HEK293 (cell line): ENCODE measurements around the gene TSEN54.

ENCODE experiments used
- CTCF ChIA-PET: fragments of 350-600 bp; formaldehyde crosslinking; extraction: SDS; loops from one replicate; lab custom pipeline; 2021; ENCODE audit warnings: antibody characterized with exemption; lab: Yijun Ruan, JAX
- POLR2A ChIA-PET: fragments of 300-600 bp; formaldehyde crosslinking; extraction: SDS; loops from one replicate; lab custom pipeline; 2020; ENCODE audit warnings: antibody characterized with exemption, inconsistent platforms; lab: Yijun Ruan, JAX
- H3K27ac ChIP-seq: fragments of 200-500 bp; sonication (Bioruptor generic); 2 replicates; pipeline ENCODE4 v1.5.1; 2014; ENCODE audit warnings: low read depth, low read length, control low read depth, inconsistent platforms; ENCODE audit errors: extremely low read depth
- H3K36me3 ChIP-seq, 2 experiments: fragments of 200-500 bp in 1 of 2; sonication (Bioruptor generic) in 1 of 2; 1 replicate in 1 of 2; 2 replicates in 1 of 2; pipeline ENCODE4 v1.5.1; 2014 to 2017; ENCODE audit warnings: inconsistent platforms in 2 of 2, low read length in 2 of 2; ENCODE audit not compliant: control insufficient read depth in 2 of 2, insufficient read depth in 1 of 2
- H3K4me1 ChIP-seq: fragments of 200-500 bp; sonication (Bioruptor generic); 2 replicates; pipeline ENCODE4 v1.5.1; 2014; ENCODE audit warnings: mild to moderate bottlenecking, low read length, inconsistent platforms; ENCODE audit not compliant: control insufficient read depth, insufficient read depth
- H3K4me3 ChIP-seq: 2 replicates; pipeline ENCODE4 v1.5.1; 2011; ENCODE audit warnings: low read depth, mild to moderate bottlenecking, control low read depth, low read length, moderate library complexity
- H3K9me3 ChIP-seq: fragments of 200-500 bp; sonication (Bioruptor generic); 2 replicates; pipeline ENCODE4 v1.5.1; 2014; ENCODE audit warnings: low read depth, low read length, inconsistent platforms; ENCODE audit not compliant: control insufficient read depth, insufficient read depth
- HOXA7 ChIP-seq: sonication (generic); formaldehyde crosslinking; IDR thresholded peaks from 2 replicates; pipeline ENCODE4 v1.8.1; 2022; ENCODE audit warnings: missing genetic modification reagents, borderline replicate concordance
- KLF8 ChIP-seq: fragments of 450-650 bp; formaldehyde crosslinking; IDR thresholded peaks from 2 replicates; pipeline ENCODE4 v1.5.1; 2016; ENCODE audit warnings: missing biosample characterization, missing genetic modification characterization
- KLF9 ChIP-seq: fragments of 450-650 bp; formaldehyde crosslinking; IDR thresholded peaks from 2 replicates; pipeline ENCODE4 v1.5.1; 2016; ENCODE audit warnings: missing biosample characterization, missing genetic modification characterization, low read depth
- MEIS1 ChIP-seq: sonication (generic); formaldehyde crosslinking; IDR thresholded peaks from 2 replicates; pipeline ENCODE4 v1.8.1; 2022; ENCODE audit warnings: missing genetic modification reagents, mild to moderate bottlenecking, borderline replicate concordance
- OSR2 ChIP-seq: fragments of 450-650 bp; formaldehyde crosslinking; IDR thresholded peaks from 2 replicates; pipeline ENCODE4 v1.5.1; 2016; ENCODE audit warnings: missing biosample characterization, missing genetic modification characterization
- TCF7L2 ChIP-seq: IDR thresholded peaks from 2 replicates; pipeline ENCODE4 v1.6.1; 2011; ENCODE audit warnings: low read depth, mild to moderate bottlenecking, inconsistent platforms, low read length, moderate library complexity, borderline replicate concordance
- ZBTB6 ChIP-seq: fragments of 450-650 bp; formaldehyde crosslinking; IDR thresholded peaks from 2 replicates; pipeline ENCODE4 v1.5.1; 2017; ENCODE audit warnings: missing biosample characterization, missing genetic modification characterization
- ZBTB8A ChIP-seq: fragments of 450-650 bp; formaldehyde crosslinking; IDR thresholded peaks from 2 replicates; pipeline ENCODE4 v1.5.1; 2016; ENCODE audit warnings: missing biosample characterization, missing genetic modification characterization
- ZNF175 ChIP-seq: fragments of 450-650 bp; formaldehyde crosslinking; IDR thresholded peaks from 2 replicates; pipeline ENCODE4 v1.5.1; 2016; ENCODE audit warnings: missing biosample characterization, missing genetic modification characterization
- ZNF184 ChIP-seq: fragments of 450-650 bp; IDR thresholded peaks from 2 replicates; pipeline ENCODE4 v1.5.1; 2018; ENCODE audit warnings: missing biosample characterization, mild to moderate bottlenecking, missing genetic modification characterization
- ZNF211 ChIP-seq: fragments of 450-650 bp; formaldehyde crosslinking; IDR thresholded peaks from 2 replicates; pipeline ENCODE4 v1.5.1; 2016; ENCODE audit warnings: low read depth, missing biosample characterization, missing genetic modification characterization
- ZNF24 ChIP-seq: fragments of 450-650 bp; formaldehyde crosslinking; IDR thresholded peaks from 2 replicates; pipeline ENCODE4 v1.5.1; 2016; ENCODE audit warnings: missing biosample characterization, missing genetic modification characterization
- ZNF280C ChIP-seq: fragments of 450-650 bp; formaldehyde crosslinking; IDR thresholded peaks from 2 replicates; pipeline ENCODE4 v1.5.1; 2016; ENCODE audit warnings: missing biosample characterization, missing genetic modification characterization
- ZNF513 ChIP-seq: fragments of 450-650 bp; IDR thresholded peaks from 2 replicates; pipeline ENCODE4 v1.5.1; 2018; ENCODE audit warnings: missing biosample characterization, missing genetic modification characterization
- ZNF529 ChIP-seq: fragments of 450-650 bp; formaldehyde crosslinking; IDR thresholded peaks from 2 replicates; pipeline ENCODE4 v1.5.1; 2017; ENCODE audit warnings: missing genetic modification characterization, missing biosample characterization; ENCODE audit not compliant: insufficient replicate concordance
- ZNF548 ChIP-seq: fragments of 450-650 bp; formaldehyde crosslinking; IDR thresholded peaks from 2 replicates; pipeline ENCODE4 v1.5.1; 2016; ENCODE audit warnings: missing biosample characterization, missing genetic modification characterization
- ZNF585B ChIP-seq: fragments of 450-650 bp; formaldehyde crosslinking; IDR thresholded peaks from 2 replicates; pipeline ENCODE4 v1.5.1; 2016; ENCODE audit warnings: missing biosample characterization, missing genetic modification characterization
- ZNF76 ChIP-seq: fragments of 450-650 bp; formaldehyde crosslinking; IDR thresholded peaks from 2 replicates; pipeline ENCODE4; 2016; ENCODE audit warnings: low read depth, missing biosample characterization, missing genetic modification characterization, borderline replicate concordance

The TSEN54 gene

GRCh38 chr17:75505640-75506039 is 10.7 kb upstream of the TSEN54 start:
- POLR2A ChIA-PET = interaction anchor here (0.7 to 0.8 kb wide), 2 partner anchors 11 to 14 kb away, joined by 3 read pairs; partner anchors contain the start of gene TSEN54

GRCh38 chr17:75506134-75506533 is 10.2 kb upstream of the TSEN54 start:
- H3K36me3 ChIP-seq = peaks cover 0 to 82% of the 10 kb centered on the region in 2 experiments; a peak in 2 of 3 replicates
- ChIA-PET POLR2A (interaction anchor here (0.7 kb wide), 1 partner anchor 14 kb away, joined by 3 read pairs; no protein-coding TSS in a partner anchor), CTCF (interaction anchor here (0.7 to 3.9 kb wide), 5 partner anchors 11 to 578 kb away, joined by 3 to 20 read pairs (median 4); partner anchors contain the start of genes GRB2 and TSEN54)
- no peaks in the 10 kb centered on the region for H3K4me1 ChIP-seq
- no peaks in the 10 kb centered on the region for H3K9me3 ChIP-seq
- TF ChIP-seq OSR2 (tag by site-specific recombination) = no peak
- H3K4me3 ChIP-seq = no peak overlapping the region
- no peak overlapping the region for H3K27ac ChIP-seq

More at GRCh38 chr17:75505640-75506039, 10.7 kb upstream of the TSEN54 start:
- Histone ChIP-seq H3K9me3 (no peaks in the 10 kb centered on the region), H3K4me1 (no peaks in the 10 kb centered on the region), H3K36me3 (peaks cover 0 to 85% of the 10 kb centered on the region in 2 experiments; a peak in 2 of 3 replicates), H3K27ac (no peak overlapping the region), H3K4me3 (no peak overlapping the region)
- no peak for TF ChIP-seq MEIS1 (CRISPR knock-in tag)
- no peak for TF ChIP-seq ZNF513 (tag by site-specific recombination)
- TF ChIP-seq KLF8 (tag by site-specific recombination) = no peak
- TF ChIP-seq TCF7L2 = no peak
- no peak for TF ChIP-seq ZNF280C (tag by site-specific recombination)
- no peak for TF ChIP-seq ZNF24 (tag by site-specific recombination)
- no peak for TF ChIP-seq ZNF548
- TF ChIP-seq ZNF76 (tag by site-specific recombination) = no peak
- no peak for TF ChIP-seq ZBTB6 (tag by site-specific recombination)
- TF ChIP-seq ZNF585B (tag by site-specific recombination) = no peak
- no peak for TF ChIP-seq KLF9 (tag by site-specific recombination)
- TF ChIP-seq ZNF211 (tag by site-specific recombination) = no peak
- TF ChIP-seq ZBTB8A (tag by site-specific recombination) = no peak
- no peak for TF ChIP-seq ZNF184 (tag by site-specific recombination)
- TF ChIP-seq HOXA7 (CRISPR knock-in tag) = no peak
- no peak for TF ChIP-seq ZNF529 (tag by site-specific recombination)
- TF ChIP-seq ZNF175 (tag by site-specific recombination) = no peak
- CTCF ChIA-PET = interaction anchor here (0.6 to 3.9 kb wide), 9 partner anchors 12 to 579 kb away, joined by 3 to 20 read pairs (median 3); partner anchors contain the start of genes GRB2, TMEM94 and TSEN54
